IMR-90 (cell line): ENCODE results near the gene ABI3BP. TPM values are rescaled to one million over a fixed set of nuclear protein-coding genes. Genes with fewer than 3 reads are reported as not detected.

Experiments used
- ATAC-seq: fragments of 200-7000 bp; cut with Tn5 transposase; 2 replicates; pipeline ENCODE4 v1.9.1; 2020; ENCODE audit warnings: low read depth, mild to moderate bottlenecking, moderate library complexity
- BruUV-seq: library from RNA; stranded (reverse); fragments of 400-500 nt; replicated peaks from 2 replicates; lab custom pipeline; 2021; lab: Mats Ljungman, UMichigan
- CTCF ChIA-PET: fragments of 300-600 bp; formaldehyde crosslinking; extraction: SDS; loops from one replicate; lab custom pipeline; 2021; ENCODE audit warnings: antibody characterized with exemption; lab: Yijun Ruan, JAX
- POLR2A ChIA-PET: fragments of 300-600 bp; sonication (Branson Sonifier 250); formaldehyde crosslinking; loops from one replicate; lab custom pipeline; 2022; ENCODE audit warnings: antibody characterized with exemption; ENCODE audit not compliant: unreplicated experiment; lab: Charles Lee
- DNase-seq: peaks from one replicate; pipeline ENCODE4 v3.0.0; 2013
- H2AFZ ChIP-seq: replicated peaks from 2 replicates; pipeline ENCODE3; 2013; ENCODE audit warnings: low read length, mild to moderate bottlenecking; ENCODE audit not compliant: poor library complexity
- H2AK5ac ChIP-seq: 2 replicates; pipeline ENCODE4 v1.6.1; 2013; ENCODE audit warnings: low read depth, low read length, inconsistent platforms
- H2AK9ac ChIP-seq: replicated peaks from 2 replicates; pipeline ENCODE3; 2013; ENCODE audit warnings: mild to moderate bottlenecking, low read depth, low read length, moderate library complexity; ENCODE audit not compliant: poor library complexity
- H2BK120ac ChIP-seq: 2 replicates; pipeline ENCODE4 v1.6.1; 2013; ENCODE audit warnings: low read depth, low read length, inconsistent platforms
- H2BK15ac ChIP-seq: 3 replicates; pipeline ENCODE4 v1.6.1; 2013; ENCODE audit warnings: low read depth, low read length, inconsistent platforms
- H2BK20ac ChIP-seq: 2 replicates; pipeline ENCODE4 v1.6.1; 2013; ENCODE audit warnings: low read depth, mild to moderate bottlenecking, inconsistent platforms, low read length, moderate library complexity
- H2BK5ac ChIP-seq: 2 replicates; pipeline ENCODE4 v1.6.1; 2013; ENCODE audit warnings: mild to moderate bottlenecking, low read depth, low read length, inconsistent platforms; ENCODE audit not compliant: poor library complexity, severe bottlenecking
- H3K14ac ChIP-seq: replicated peaks from 2 replicates; pipeline ENCODE4 v1.6.1; 2013; ENCODE audit warnings: low read depth, low read length, inconsistent platforms
- H3K18ac ChIP-seq: 2 replicates; pipeline ENCODE4 v1.6.1; 2013; ENCODE audit warnings: low read depth, low read length, control low read depth
- H3K23ac ChIP-seq: 2 replicates; pipeline ENCODE4 v1.6.1; 2013; ENCODE audit warnings: low read depth, low read length, inconsistent platforms
- H3K27ac ChIP-seq: 2 replicates; pipeline ENCODE4 v1.5.1; 2013; ENCODE audit warnings: mild to moderate bottlenecking, control low read depth, low read length; ENCODE audit not compliant: insufficient read depth
- H3K27me3 ChIP-seq: 2 replicates; pipeline ENCODE4 v1.6.1; 2013; ENCODE audit warnings: low read length; ENCODE audit not compliant: control insufficient read depth, insufficient read depth
- H3K36me3 ChIP-seq: 2 replicates; pipeline ENCODE4 v1.6.1; 2013; ENCODE audit warnings: low read length, mixed read lengths; ENCODE audit not compliant: control insufficient read depth, insufficient read depth
- H3K4ac ChIP-seq: 2 replicates; pipeline ENCODE4 v1.6.1; 2013; ENCODE audit warnings: low read depth, low read length, inconsistent platforms
- H3K4me1 ChIP-seq: 2 replicates; pipeline ENCODE4 v1.6.1; 2013; ENCODE audit warnings: low read length, mixed read lengths; ENCODE audit not compliant: control insufficient read depth, insufficient read depth
- H3K4me2 ChIP-seq: 2 replicates; pipeline ENCODE4 v1.6.1; 2013; ENCODE audit warnings: low read depth, mild to moderate bottlenecking, control low read depth, low read length, moderate library complexity
- H3K4me3 ChIP-seq: 2 replicates; pipeline ENCODE4 v1.5.1; 2013; ENCODE audit warnings: low read depth, mild to moderate bottlenecking, control low read depth, low read length, moderate library complexity; ENCODE audit not compliant: insufficient read depth
- H3K56ac ChIP-seq: 2 replicates; pipeline ENCODE4 v1.6.1; 2013; ENCODE audit warnings: low read length, inconsistent platforms; ENCODE audit not compliant: insufficient read depth; ENCODE audit errors: extremely low read depth
- H3K79me1 ChIP-seq, 2 experiments: 2 replicates each; pipeline ENCODE4 v1.6.1; 2013; ENCODE audit warnings: low read length in 2 of 2, inconsistent platforms in 1 of 2, low read depth in 1 of 2
- H3K9ac ChIP-seq: 2 replicates; pipeline ENCODE4 v1.6.1; 2013; ENCODE audit warnings: low read depth, low read length, control low read depth
- H3K9me1 ChIP-seq: 2 replicates; pipeline ENCODE4 v1.6.1; 2013; ENCODE audit warnings: low read length, inconsistent platforms; ENCODE audit not compliant: insufficient read depth
- H3K9me3 ChIP-seq: 2 replicates; pipeline ENCODE4 v1.6.1; 2013; ENCODE audit warnings: low read length; ENCODE audit not compliant: control insufficient read depth, insufficient read depth
- H4K20me1 ChIP-seq: 2 replicates; pipeline ENCODE4 v1.6.1; 2013; ENCODE audit warnings: low read length, inconsistent platforms; ENCODE audit not compliant: insufficient read depth
- H4K5ac ChIP-seq: 2 replicates; pipeline ENCODE4 v1.6.1; 2013; ENCODE audit warnings: mild to moderate bottlenecking, low read depth, low read length, control low read depth
- H4K8ac ChIP-seq, 2 experiments: 2 replicates each; pipeline ENCODE4 v1.6.1; 2013; ENCODE audit warnings: low read depth in 2 of 2, low read length in 2 of 2, control low read depth in 1 of 2, inconsistent platforms in 1 of 2
- H4K91ac ChIP-seq: 2 replicates; pipeline ENCODE4 v1.6.1; 2013; ENCODE audit warnings: low read depth, low read length, inconsistent platforms; ENCODE audit not compliant: insufficient read depth
- BHLHE40 ChIP-seq: fragments of 150-350 bp; IDR thresholded peaks from 2 replicates; pipeline ENCODE4 v1.6.1; 2016; ENCODE audit warnings: mild to moderate bottlenecking, low read depth, low read length
- CEBPB ChIP-seq: IDR thresholded peaks from 2 replicates; pipeline ENCODE4 v1.6.1; 2012; ENCODE audit warnings: low read depth, low read length, improper control_type of control experiment
- FOS ChIP-seq: fragments of 150-350 bp; IDR thresholded peaks from 2 replicates; pipeline ENCODE4 v1.6.1; 2016; ENCODE audit warnings: low read depth, low read length
- MAFK ChIP-seq: IDR thresholded peaks from 2 replicates; pipeline ENCODE4 v1.6.1; 2012; ENCODE audit warnings: low read depth, low read length, improper control_type of control experiment
- RAD21 ChIP-seq: IDR thresholded peaks from 2 replicates; pipeline ENCODE4 v1.6.1; 2012; ENCODE audit warnings: low read length, improper control_type of control experiment
- RCOR1 ChIP-seq: IDR thresholded peaks from 2 replicates; pipeline ENCODE4 v1.6.1; 2012; ENCODE audit warnings: mild to moderate bottlenecking, low read length, improper control_type of control experiment; ENCODE audit not compliant: insufficient replicate concordance
- RFX5 ChIP-seq: IDR thresholded peaks from 2 replicates; pipeline ENCODE4 v1.8.0; 2012; ENCODE audit warnings: low read depth, mild to moderate bottlenecking, low read length, moderate library complexity
- USF2 ChIP-seq: fragments of 150-350 bp; IDR thresholded peaks from 2 replicates; pipeline ENCODE4 v1.6.1; 2017; ENCODE audit warnings: mild to moderate bottlenecking, antibody characterized with exemption, low read length, low read depth
- WGBS, 2 experiments: methylation state at CpG; one replicate each; pipeline versions ENCODE4 v1.1.5 to v1.1.7; 2013; ENCODE audit warnings: missing lambda C conversion rate in 2 of 2; ENCODE audit not compliant: insufficient read length in 1 of 2; ENCODE audit errors: extremely low coverage in 2 of 2; 5-methylcytosine and 5-hydroxymethylcytosine counted together
- dilution Hi-C: fragments of 300-500 bp; cut with HindIII; formaldehyde crosslinking; loops from one replicate; pipeline ENCODE4 v1.14.3; 2018; ENCODE audit warnings: low sequenced_read_pairs; ENCODE audit not compliant: unreplicated experiment
- in situ Hi-C: fragments of 300-500 bp; cut with MboI; formaldehyde crosslinking; loops from 3 replicates; pipeline ENCODE4 v1.14.3; 2019; ENCODE audit warnings: low sequenced_read_pairs, inconsistent platforms, mixed read lengths
- intact Hi-C: fragments of 100-400 bp; cut with micrococcal nuclease; formaldehyde crosslinking; loops from 2 replicates; pipeline ENCODE4 v1.10.0; 2022
- polyA plus RNA-seq, 3 experiments: library from polyadenylated mRNA; depleted of rRNA; stranded (reverse); fragments of >200 nt; gene quantifications; 2 replicates each; pipeline ENCODE4 v1.2.3, GENCODE V29; 2012; ENCODE audit warnings: low replicate concordance in 1 of 3
- total RNA-seq: library from RNA; depleted of rRNA; stranded (reverse); fragments of >200 nt; gene quantifications from 2 replicates; pipeline ENCODE4 v1.2.3, GENCODE V29; 2012

Gene ABI3BP
- total and polyA plus RNA-seq, 2 of the 4 experiments (the other 2 are of a cell fraction) = 3.0 to 26.7 TPM

GRCh38 chr3:100811779-100812507 lies 181.3 kb downstream of the ABI3BP start (continued):
- no peak for TF ChIP-seq RAD21

- H3K4ac ChIP-seq = peak overlapping the region; percentile 87; the same call in 1 of the 2 replicates
- no peaks in the 10 kb centered on the region for H3K36me3 ChIP-seq
- H3K4me3 ChIP-seq = no peak overlapping the region
- peak; percentile 95 for ATAC-seq
- no peaks in the 10 kb centered on the region for H4K20me1 ChIP-seq
- H3K27ac ChIP-seq = no peak overlapping the region
- H2AK9ac ChIP-seq = no peak overlapping the region
- peak overlapping the region; percentile 78; the same call in 1 of the 2 replicates for H3K18ac ChIP-seq
- intact Hi-C loops = loop anchor here (5.0 kb wide), 1 partner anchor 57 kb away; no protein-coding TSS in a partner anchor
- H4K8ac ChIP-seq = no peak overlapping the region; a peak in 1 of 4 replicates
- in situ Hi-C loops = no loop called here
- H3K4me2 ChIP-seq = peak overlapping the region; percentile 77; the same call in 1 of the 2 replicates
- no peak overlapping the region for H2AFZ ChIP-seq
- H3K23ac ChIP-seq = no peak overlapping the region
- H3K14ac ChIP-seq = 0 out of 2 replicates have a peak overlapping the region, but pooled peaks have one; percentile 57
- POLR2A ChIA-PET = no interaction called here
- H3K9me3 ChIP-seq = no peaks in the 10 kb centered on the region
- H2BK120ac ChIP-seq = peak overlapping the region; percentile 67; the same call in 1 of the 2 replicates
- H3K79me1 ChIP-seq = no peaks in the 10 kb centered on the region
- H3K9me1 ChIP-seq = peaks cover 3% of the 10 kb centered on the region; the same call in 1 of the 2 replicates
- TF ChIP-seq RCOR1 (no peak), MAFK (peak; percentile 51; the same call in 1 of the 2 replicates), FOS (peak; percentile 75), BHLHE40 (peak; percentile 25; the same call in 1 of the 2 replicates), RFX5 (no peak), CEBPB (peak; percentile 25; the same call in 1 of the 2 replicates), USF2 (no peak)
- H4K91ac ChIP-seq = no peak overlapping the region
- H2BK15ac ChIP-seq = no peak overlapping the region
- no peak overlapping the region for H4K5ac ChIP-seq
- H3K4me1 ChIP-seq = peaks cover 7% of the 10 kb centered on the region
- peak overlapping the region; percentile 63 for H2BK5ac ChIP-seq
- CTCF ChIA-PET = no interaction called here
- whole genome bisulfite sequencing, 2 experiments = no CpG with 5 or more reads among the region's 1 CpG
- BruUV-seq = no TSS peak
- peak overlapping the region; percentile 78; the same call in 1 of the 2 replicates for H2BK20ac ChIP-seq
- dilution Hi-C loops = no loop called here
- no peak overlapping the region for H3K56ac ChIP-seq
- no peak overlapping the region for H2AK5ac ChIP-seq
- peaks cover 1% of the 10 kb centered on the region; the same call in 1 of the 2 replicates for H3K27me3 ChIP-seq
- H3K9ac ChIP-seq = no peak overlapping the region
- peak; percentile 89 for DNase-seq
Observed at GRCh38 chr3:100810671-100811070, 182.6 kb downstream of the ABI3BP start.
